Heart left ventricle (tissue), 16 donors: ENCODE measurements around the gene RTBDN. TPM values are rescaled to one million over a fixed set of nuclear protein-coding genes. Genes with fewer than 3 reads are reported as not detected.

Experiments used
- ATAC-seq, 4 donors: fragments of 200-7000 bp; cut with Tn5 transposase; one replicate each; pipeline ENCODE4 v1.9.1; 2020 to 2022; ENCODE audit warnings: moderate library complexity in 4 of 4, mild to moderate bottlenecking in 3 of 4, moderate number of reproducible peaks in 1 of 4
- DNase-seq, 5 donors: peaks; one replicate each; pipeline ENCODE4 v3.0.0-alpha.2; 2020
- H3K27ac ChIP-seq, 12 donors: fragments of 200-600 bp; sonication (generic) in 4 of 12; one replicate each; pipeline versions ENCODE4 v1.5.0 to v1.8.0; 2016 to 2022; ENCODE audit warnings: mild to moderate bottlenecking in 2 of 12
- H3K27me3 ChIP-seq, 9 donors: fragments of 200-600 bp; sonication (generic) in 2 of 9; one replicate each; pipeline versions ENCODE4 v1.5.1 to v1.8.0; 2016 to 2022; ENCODE audit warnings: mild to moderate bottlenecking in 3 of 9
- H3K36me3 ChIP-seq, 9 donors: fragments of 200-600 bp; sonication (generic) in 2 of 9; one replicate each; pipeline versions ENCODE4 v1.5.0 to v1.8.0; 2018 to 2022; ENCODE audit warnings: mild to moderate bottlenecking in 2 of 9
- H3K4me1 ChIP-seq, 12 donors: fragments of 200-600 bp; sonication (generic) in 4 of 12; one replicate each; pipeline versions ENCODE4 v1.5.0 to v1.8.0; 2016 to 2022; ENCODE audit warnings: mild to moderate bottlenecking in 3 of 12
- H3K4me3 ChIP-seq, 12 donors: fragments of 200-600 bp; sonication (generic) in 4 of 12; one replicate each; pipeline versions ENCODE4 v1.5.0 to v1.8.0; 2017 to 2022; ENCODE audit warnings: mild to moderate bottlenecking in 9 of 12, moderate library complexity in 4 of 12
- H3K9me3 ChIP-seq, 12 donors: fragments of 200-600 bp; sonication (generic) in 4 of 12; one replicate each; pipeline versions ENCODE4 v1.5.0 to v1.8.0; 2016 to 2022; ENCODE audit warnings: mild to moderate bottlenecking in 1 of 12
- CTCF ChIP-seq, 12 donors: fragments of 200-600 bp; sonication (generic) in 4 of 12; IDR thresholded peaks; one replicate each; pipeline versions ENCODE4 v1.5.0 to v1.8.0; 2018 to 2022; ENCODE audit warnings: antibody characterized with exemption in 12 of 12, mild to moderate bottlenecking in 5 of 12
- POLR2A ChIP-seq, 2 donors: fragments of 450-650 bp; IDR thresholded peaks; one replicate each; pipeline ENCODE4 v1.6.1; 2017; ENCODE audit warnings: antibody characterized with exemption in 2 of 2, mild to moderate bottlenecking in 2 of 2, moderate library complexity in 2 of 2
- WGBS, 4 donors: extraction: QIAGEN DNeasy Blood & Tissue Kit in 2 of 4; methylation state at CpG; one replicate each; pipeline versions ENCODE4 v1.1.5 to v1.1.7; 2013 to 2018; 5-methylcytosine and 5-hydroxymethylcytosine counted together
- intact Hi-C, 10 donors: fragments of 100-400 bp; cut with DNase I; formaldehyde crosslinking; loops; one replicate each; pipeline versions ENCODE4 v1.11.1 to v1.14.2; 2022
- polyA plus RNA-seq, 2 donors: library from polyadenylated mRNA; stranded (reverse); fragments of 200-250 nt; gene quantifications; one replicate each; pipeline ENCODE4 v1.2.3, GENCODE V29; 2013
- total RNA-seq, 9 donors: library from RNA; depleted of rRNA in 2 of 9; stranded (reverse); fragments of >200 nt in 2 of 9; fragmentation: NEBNext Ultra II Directional in 3 of 9; extraction: Animal tissue kit (Norgen Biotek cat#: 25700) in 3 of 9; gene quantifications; one replicate each; pipeline versions ENCODE4 v1.1.0 to v1.2.4, GENCODE V29; 2016 to 2023
- donor health status: ischemic (EF 13 %, LVEDD 7.1; RV severe dilation, severe dysfunction).
- donor health status: healthy with polysubstance abuse.
- donor health status: DM: no; HTN: yes; CAD: no.
- donor health status: DM: no; HTN: no; CAD: no.
- donor health status: ischemic (EF 25% LVEDD 6.9; RV normal size, moderate dysfunction).
- donor health status: ischemic (EF 25% LVEDD 5.7; RV mildly dilated, moderate dysfunction).
- donor health status: healthy.
- donor health status: DM: yes; HTN: yes; CAD: no.
- donor health status: ischemic (EF 35%, LVEDD 5.7; RV mildly dilated, moderate dysfunction).
- donor health status: nonischemic (EF 11% LVEDD 7.7; RV severe dilation, severe dysfunction).
- donor health status: DM: yes; HTN: yes; CAD: no.
- donor health status: PGD.
- donor health status: ischemic (EF 29% LVEDD 5.4; RV normal size, mild dysfunction).
- donor health status: nonischemic (EF 23%, LVEDD 6.1; RV moderate dilation, normal function).

RTBDN gene
- total and polyA plus RNA-seq, 11 donors: not detected

- H3K27ac ChIP-seq: peak overlapping the region in 10 of 12 donors; percentile 74 to 97 (median 90)
- TF ChIP-seq POLR2A (IDR thresholded peaks at IDR 0.05) (no peak), CTCF (IDR thresholded peaks at IDR 0.05) (no peak)
- peak overlapping the region; percentile 69 to 98 (median 92) for H3K4me3 ChIP-seq
- peak in 2 of 4 donors; percentile 1 to 9 for ATAC-seq
- peak in 1 of 5 donors; percentile 32 for DNase-seq
- no peaks in the 10 kb centered on the region for H3K9me3 ChIP-seq
- peaks cover 0 to 6% (median 0%) of the 10 kb centered on the region in 9 donors for H3K27me3 ChIP-seq
- peaks cover 0 to 31% (median 18%) of the 10 kb centered on the region in 9 donors for H3K36me3 ChIP-seq
- intact Hi-C loops: loop anchor here in 3 of 10 donors (5.0 kb wide), 2 partner anchors 35 to 80 kb away; partner anchors contain the start of gene TNPO2 (in 2 of the 3)
- WGBS, 4 donors: 41 to 45% (median 41%) methylated on average over 22 of the region's 22 CpGs
- H3K4me1 ChIP-seq: peaks cover 6 to 43% (median 26%) of the 10 kb centered on the region in 12 donors
These were observed 31.9 kb downstream of the RTBDN start for GRCh38 chr19:12802267-12803106.

- Histone ChIP-seq H3K27me3 (peaks cover 0 to 6% (median 0%) of the 10 kb centered on the region in 9 donors), H3K27ac (peak within 1 kb of the TSS; percentile 70 to 97 (median 89)), H3K4me1 (peaks cover under 1 to 39% (median 19%) of the 10 kb centered on the region in 12 donors), H3K4me3 (peak within 1 kb of the TSS; percentile 69 to 98 (median 92)), H3K36me3 (peaks cover 0 to 39% (median 18%) of the 10 kb centered on the region in 9 donors), H3K9me3 (no peaks in the 10 kb centered on the region)
- intact Hi-C loops: loop anchor here in 3 of 10 donors (5.0 kb wide), 2 partner anchors 34 to 79 kb away; partner anchors contain the start of gene TNPO2 (in 2 of the 3)
- ATAC-seq (peak; percentile 61 to 87 (median 86)), DNase-seq (peak; percentile 82 to 90 (median 85))
- peak; percentile 35 to 87 for TF ChIP-seq POLR2A (IDR thresholded peaks at IDR 0.05)
- TF ChIP-seq CTCF (IDR thresholded peaks at IDR 0.05): no peak
- WGBS, 4 donors: 0 to 1% (median 0%) methylated on average over 22 to 78 of the region's 78 CpGs
These were observed 32.7 kb downstream of the RTBDN start, which contains the start of the genes PRDX2 and THSD8 for GRCh38 chr19:12801466-12802266. Gene PRDX2, minus strand, starts transcription at chr19:12801800. Its CDS starts 539 bp downstream, at chr19:12801261. Gene THSD8, plus strand, starts transcription at chr19:12802069. Its CDS starts 3 bp downstream, at chr19:12802072.

DNA sequence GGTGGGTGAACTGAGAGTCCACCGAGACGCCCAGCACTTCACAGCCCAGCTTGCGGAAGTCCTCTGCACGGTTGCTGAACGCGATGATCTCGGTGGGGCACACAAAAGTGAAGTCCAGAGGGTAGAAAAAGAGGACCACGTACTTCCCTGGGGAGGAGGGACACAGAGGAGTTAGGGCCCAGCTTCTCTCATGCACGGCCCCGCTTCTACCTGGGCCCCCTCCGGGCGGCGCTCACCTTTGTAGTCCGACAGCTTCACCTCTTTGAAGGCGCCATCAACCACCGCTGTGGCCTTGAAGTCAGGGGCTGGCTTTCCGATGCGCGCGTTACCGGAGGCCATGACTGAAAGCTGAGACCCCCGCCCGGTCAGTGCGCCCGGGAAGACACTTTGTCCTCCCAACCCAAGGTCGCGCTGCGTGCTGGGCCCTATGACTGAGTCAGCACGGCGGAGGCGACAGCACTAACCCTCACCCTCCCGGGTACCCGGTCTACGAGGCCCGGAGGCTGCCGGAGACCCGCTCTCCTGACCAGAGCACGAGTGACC lies 33.4 kb downstream of the RTBDN start:
- intact Hi-C loops: loop anchor here in 3 of 10 donors (5.0 kb wide), 2 partner anchors 34 to 79 kb away; partner anchors contain the start of gene TNPO2 (in 2 of the 3)
- DNase-seq (peak in 3 of 5 donors; percentile 30 to 72 (median 46)), ATAC-seq (peak in 3 of 4 donors; percentile 43 to 52 (median 44))
- Histone ChIP-seq H3K9me3 (no peaks in the 10 kb centered on the region), H3K27me3 (peaks cover 0 to 6% (median 0%) of the 10 kb centered on the region in 9 donors), H3K4me1 (peaks cover 3 to 41% (median 19%) of the 10 kb centered on the region in 12 donors), H3K36me3 (peaks cover 0 to 40% (median 18%) of the 10 kb centered on the region in 9 donors), H3K4me3 (peak overlapping the region; percentile 69 to 98 (median 92)), H3K27ac (peak overlapping the region; percentile 70 to 97 (median 89))
- 10 to 15% (median 12%) methylated on average over 21 to 38 of the region's 38 CpGs for WGBS, 4 donors
- TF ChIP-seq CTCF (IDR thresholded peaks at IDR 0.05) (no peak), POLR2A (IDR thresholded peaks at IDR 0.05) (no peak)
